Measurements from ENCODE around the gene UBE2F. TPM values are rescaled to one million over a fixed set of nuclear protein-coding genes. Genes with fewer than 3 reads are reported as not detected.

The UBE2F gene
- total and polyA plus RNA-seq, 2 of the 13 experiments (the other 11 are each of a cell fraction or from before 2014, with no cell fraction given): 35.4 to 73.1 TPM

- TF ChIP-seq ZNF318 (CRISPR knock-in tag; IDR thresholded peaks at IDR 0.05): no peak
- peak; percentile 35; the same call in 1 of the 2 replicates for TF ChIP-seq ZNF709 (CRISPR knock-in tag; IDR thresholded peaks at IDR 0.05)
- peak; percentile 99 for TF ChIP-seq CEBPG (CRISPR knock-in tag; IDR thresholded peaks at IDR 0.05)
- TF ChIP-seq STAT5B (CRISPR knock-in tag; IDR thresholded peaks at IDR 0.05): no peak
- TF ChIP-seq ZNF883 (CRISPR knock-in tag; IDR thresholded peaks at IDR 0.05; ENCODE audit: not compliant biosample characterization): peak; percentile 95
- TF ChIP-seq ZBTB21 (CRISPR knock-in tag; IDR thresholded peaks at IDR 0.05): no peak
- peak; percentile 80 for TF ChIP-seq ZNF317 (CRISPR knock-in tag; IDR thresholded peaks at IDR 0.05)
- no peak for TF ChIP-seq ZMAT5 (CRISPR knock-in tag; IDR thresholded peaks at IDR 0.05; ENCODE audit: borderline replicate concordance, low read depth)
- TF ChIP-seq KIAA2018 (CRISPR knock-in tag; IDR thresholded peaks at IDR 0.05; ENCODE audit: borderline replicate concordance): no peak; the same call in 1 of the 2 replicates
- no peak; the same call in none of the 2 replicates for TF ChIP-seq ZNF792 (CRISPR knock-in tag; IDR thresholded peaks at IDR 0.05)
- TF ChIP-seq DNMT1 (CRISPR knock-in tag; IDR thresholded peaks at IDR 0.05): no peak; the same call in 1 of the 2 replicates
- peak; percentile 100 for TF ChIP-seq PTBP1 (IDR thresholded peaks at IDR 0.05; ENCODE audit: low read depth, low read length, poor library complexity, severe bottlenecking)
These were observed at the start of gene UBE2F (continued) for GRCh38 chr2:237966565-237967462.
